WTC11 (cell line): Measurements from ENCODE around the gene SF3B5. TPM values are rescaled to one million over a fixed set of nuclear protein-coding genes. Genes with fewer than 3 reads are reported as not detected.
A peak's percentile ranks its signal among the peaks of the same experiment; 100 is the strongest.

Experiments
- ATAC-seq: fragments of 200-7000 bp; cut with Tn5 transposase; 2 replicates; pipeline ENCODE4 v1.10.0; 2021; ENCODE audit warnings: mild to moderate bottlenecking, moderate library complexity
- CTCF ChIA-PET: fragments of 300-600 bp; sonication (Branson Sonifier 250); formaldehyde crosslinking; loops from one replicate; lab custom pipeline; 2021; ENCODE audit warnings: antibody characterized with exemption; lab: Charles Lee
- POLR2A ChIA-PET: fragments of 350-600 bp; sonication (Branson Sonifier 250); formaldehyde crosslinking; loops from one replicate; lab custom pipeline; 2021; ENCODE audit warnings: antibody characterized with exemption; lab: Charles Lee
- DNase-seq: peaks from one replicate; pipeline ENCODE4 v3.0.0; 2021; ENCODE audit warnings: low spot score
- H3K27ac Mint-ChIP-seq: 2 replicates; pipeline ENCODE4 v1.8.0; 2021; ENCODE audit warnings: mixed read lengths
- H3K27me3 Mint-ChIP-seq: 2 replicates; pipeline ENCODE4 v1.8.0; 2021; ENCODE audit warnings: low read depth, mild to moderate bottlenecking, moderate library complexity, mixed read lengths
- H3K36me3 Mint-ChIP-seq: 2 replicates; pipeline ENCODE4 v1.8.0; 2021; ENCODE audit warnings: mixed read lengths
- H3K4me1 Mint-ChIP-seq: 2 replicates; pipeline ENCODE4 v1.8.0; 2022; ENCODE audit warnings: mixed read lengths
- H3K4me3 Mint-ChIP-seq: 2 replicates; pipeline ENCODE4 v1.8.0; 2021; ENCODE audit warnings: mild to moderate bottlenecking, moderate library complexity, mixed read lengths
- H3K9me3 Mint-ChIP-seq: 2 replicates; pipeline ENCODE4 v1.8.0; 2021; ENCODE audit warnings: mixed read lengths
- CDX4 ChIP-seq: fragments of 250-450 bp; sonication (Bioruptor Pico); IDR thresholded peaks from 2 replicates; pipeline ENCODE4 v1.9.0; 2021; ENCODE audit warnings: moderate library complexity, mild to moderate bottlenecking, inconsistent platforms, borderline replicate concordance
- CREB1 ChIP-seq: sonication (generic); formaldehyde crosslinking; IDR thresholded peaks from 2 replicates; pipeline ENCODE4 v1.8.0; 2023; ENCODE audit warnings: mild to moderate bottlenecking, missing genetic modification reagents
- CREM ChIP-seq: sonication (generic); formaldehyde crosslinking; IDR thresholded peaks from 2 replicates; pipeline ENCODE4 v1.8.1; 2022; ENCODE audit warnings: mild to moderate bottlenecking, missing genetic modification reagents, moderate library complexity
- CTCF ChIP-seq: fragments of 200-600 bp; IDR thresholded peaks from 2 replicates; pipeline ENCODE4 v1.8.0; 2022; ENCODE audit warnings: antibody characterized with exemption
- ESRRA ChIP-seq: sonication (generic); formaldehyde crosslinking; IDR thresholded peaks from 2 replicates; pipeline ENCODE4 v1.8.1; 2022; ENCODE audit warnings: mild to moderate bottlenecking, missing genetic modification reagents, borderline replicate concordance
- FOXP1 ChIP-seq: sonication (generic); formaldehyde crosslinking; IDR thresholded peaks from 2 replicates; pipeline ENCODE4 v1.8.0; 2022; ENCODE audit warnings: missing genetic modification reagents, mild to moderate bottlenecking, moderate library complexity, borderline replicate concordance
- HMGXB4 ChIP-seq: sonication (generic); formaldehyde crosslinking; IDR thresholded peaks from 2 replicates; pipeline ENCODE4 v1.8.1; 2023; ENCODE audit warnings: mild to moderate bottlenecking, moderate library complexity, missing genetic modification reagents
- IRF1 ChIP-seq: sonication (generic); formaldehyde crosslinking; IDR thresholded peaks from 2 replicates; pipeline ENCODE4 v1.8.0; 2023; ENCODE audit warnings: missing genetic modification reagents
- KAT7 ChIP-seq: sonication (generic); formaldehyde crosslinking; IDR thresholded peaks from 2 replicates; pipeline ENCODE4 v1.8.1; 2023; ENCODE audit warnings: missing genetic modification reagents, mild to moderate bottlenecking, borderline replicate concordance
- MXD4 ChIP-seq: fragments of 250-450 bp; sonication (Bioruptor Pico); IDR thresholded peaks from 2 replicates; pipeline ENCODE4 v1.8.0; 2021; ENCODE audit warnings: mild to moderate bottlenecking, moderate library complexity, borderline replicate concordance
- NFE2L1 ChIP-seq: sonication (generic); formaldehyde crosslinking; IDR thresholded peaks from 2 replicates; pipeline ENCODE4 v1.8.1; 2023; ENCODE audit warnings: missing genetic modification reagents
- PRDM15 ChIP-seq: sonication (generic); formaldehyde crosslinking; IDR thresholded peaks from 2 replicates; pipeline ENCODE4 v1.8.0; 2022; ENCODE audit warnings: missing genetic modification reagents
- PREB ChIP-seq: sonication (generic); formaldehyde crosslinking; IDR thresholded peaks from 2 replicates; pipeline ENCODE4 v1.8.1; 2022; ENCODE audit warnings: mild to moderate bottlenecking, missing genetic modification reagents, moderate library complexity, borderline replicate concordance
- SMAD3 ChIP-seq: sonication (generic); formaldehyde crosslinking; IDR thresholded peaks from 2 replicates; pipeline ENCODE4 v1.8.0; 2022; ENCODE audit warnings: missing genetic modification reagents, mild to moderate bottlenecking, borderline replicate concordance
- SP1 ChIP-seq: sonication (generic); formaldehyde crosslinking; conservative IDR thresholded peaks from 2 replicates; pipeline ENCODE4 v1.8.1; 2022; ENCODE audit warnings: missing genetic modification reagents
- TCF7 ChIP-seq: sonication (generic); formaldehyde crosslinking; IDR thresholded peaks from 2 replicates; pipeline ENCODE4 v1.8.0; 2022; ENCODE audit warnings: mild to moderate bottlenecking, low read depth, missing genetic modification reagents, moderate library complexity
- total RNA-seq: library from RNA; stranded (reverse); gene quantifications from 3 replicates; pipeline ENCODE4 v1.2.3, GENCODE V29; 2021

The SF3B5 gene
- total RNA-seq, 1 experiment from 2014 or later: 181 TPM

- TF ChIP-seq CTCF (no peak), IRF1 (no peak), CDX4 (CRISPR knock-in tag) (no peak), NFE2L1 (CRISPR knock-in tag) (no peak), MXD4 (CRISPR knock-in tag) (no peak), HMGXB4 (peak; percentile 51; the same call in 1 of the 2 replicates)
- TF ChIP-seq, all 79 proteins: peak for 4
These were observed 30.8 kb downstream of the SF3B5 start (continued) for GRCh38 chr6:144064402-144065212.

- H3K4me1 Mint-ChIP-seq: peaks cover 38% of the 10 kb centered on the region
- CTCF ChIA-PET: interaction anchor here (0.5 to 3.9 kb wide), 10 partner anchors 24 to 489 kb away, joined by 3 to 21 read pairs (median 5); partner anchors contain the start of gene SF3B5
These were observed 31.5 kb downstream of the SF3B5 start for GRCh38 chr6:144063744-144064401.

More at GRCh38 chr6:144063744-144064401, 31.5 kb downstream of the SF3B5 start:
- H3K9me3 Mint-ChIP-seq: no peaks in the 10 kb centered on the region
- peak overlapping the region; percentile 82 for H3K4me3 Mint-ChIP-seq
- DNase-seq (peak; percentile 78), ATAC-seq (peak; percentile 86)
- H3K36me3 Mint-ChIP-seq: no peaks in the 10 kb centered on the region
- peaks cover 87% of the 10 kb centered on the region for H3K27me3 Mint-ChIP-seq
- no peak for TF ChIP-seq PRDM15
- TF ChIP-seq SMAD3 (CRISPR knock-in tag): no peak
- 0 out of 2 replicates have a peak, but pooled peaks have one; percentile 60 for TF ChIP-seq CREM (CRISPR knock-in tag)
- TF ChIP-seq KAT7 (CRISPR knock-in tag): peak; percentile 69; the same call in 1 of the 2 replicates
- peak; percentile 36; the same call in 1 of the 2 replicates for TF ChIP-seq PREB
- no peak for TF ChIP-seq TCF7 (CRISPR knock-in tag)
- TF ChIP-seq SP1 (CRISPR knock-in tag): peak; percentile 3; the same call in 1 of the 2 replicates
- TF ChIP-seq ESRRA: peak; percentile 56; the same call in 1 of the 2 replicates
- peak; percentile 73 for TF ChIP-seq FOXP1 (CRISPR knock-in tag)
- 0 out of 2 replicates have a peak, but pooled peaks have one; percentile 19 for TF ChIP-seq CREB1 (CRISPR knock-in tag)
- TF ChIP-seq HMGXB4: peak; percentile 74
- no peak overlapping the region for H3K27ac Mint-ChIP-seq
- POLR2A ChIA-PET: interaction anchor here (1.0 kb wide), 1 partner anchor 29 kb away, joined by 4 read pairs; no protein-coding TSS in a partner anchor
